Right hindlimb (tissue), 1 donor: ENCODE results near the gene RTL10.

Experiments used
- DNase-seq: peaks from one replicate; pipeline ENCODE4 v3.0.0-alpha.2; 2018

The RTL10 gene

DNA sequence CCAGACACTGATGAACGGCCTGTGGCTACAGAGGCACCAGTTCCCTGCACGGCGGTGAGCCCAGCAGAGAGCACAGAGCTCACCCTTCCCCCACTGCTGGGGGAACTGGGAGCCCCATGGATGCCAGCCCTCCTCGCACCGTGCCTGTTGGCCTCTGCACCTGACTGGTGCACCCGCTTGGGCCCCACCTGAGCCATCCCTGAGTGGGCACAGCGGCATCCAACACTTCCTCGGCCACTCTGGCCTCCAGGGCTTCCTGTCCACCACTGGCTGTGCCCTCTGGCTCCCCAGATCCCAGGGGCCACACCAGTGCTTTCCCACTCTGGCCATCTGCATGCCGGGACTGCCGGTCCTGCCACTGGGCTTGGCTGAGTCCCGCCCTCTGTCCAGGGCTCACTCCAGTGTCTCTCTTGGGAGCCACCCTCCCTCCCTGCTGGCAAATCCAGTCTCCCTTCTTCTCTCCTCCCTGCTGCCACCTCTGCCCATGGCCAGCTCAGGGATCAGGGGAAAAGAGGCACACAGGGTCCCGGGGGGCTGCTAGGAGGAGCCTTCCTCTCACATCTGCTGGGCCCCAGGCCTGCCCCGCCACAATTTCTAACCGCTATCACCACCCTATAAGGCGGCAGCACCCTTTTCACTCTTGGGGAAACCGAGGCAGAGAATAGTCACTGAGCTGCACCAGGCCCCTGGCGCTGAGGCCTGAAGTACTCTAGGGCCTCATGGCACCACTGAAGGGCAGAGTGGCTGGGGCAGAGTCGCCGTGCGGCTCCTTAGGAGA is 33.0 kb downstream of the RTL10 start:
- DNase-seq: peak; percentile 12

GRCh38 chr22:19820880-19821522 is 33.7 kb downstream of the RTL10 start:
- DNase-seq: no peak

GRCh38 chr22:19819911-19820879 is 34.5 kb downstream of the RTL10 start:
- DNase-seq: no peak

DNA sequence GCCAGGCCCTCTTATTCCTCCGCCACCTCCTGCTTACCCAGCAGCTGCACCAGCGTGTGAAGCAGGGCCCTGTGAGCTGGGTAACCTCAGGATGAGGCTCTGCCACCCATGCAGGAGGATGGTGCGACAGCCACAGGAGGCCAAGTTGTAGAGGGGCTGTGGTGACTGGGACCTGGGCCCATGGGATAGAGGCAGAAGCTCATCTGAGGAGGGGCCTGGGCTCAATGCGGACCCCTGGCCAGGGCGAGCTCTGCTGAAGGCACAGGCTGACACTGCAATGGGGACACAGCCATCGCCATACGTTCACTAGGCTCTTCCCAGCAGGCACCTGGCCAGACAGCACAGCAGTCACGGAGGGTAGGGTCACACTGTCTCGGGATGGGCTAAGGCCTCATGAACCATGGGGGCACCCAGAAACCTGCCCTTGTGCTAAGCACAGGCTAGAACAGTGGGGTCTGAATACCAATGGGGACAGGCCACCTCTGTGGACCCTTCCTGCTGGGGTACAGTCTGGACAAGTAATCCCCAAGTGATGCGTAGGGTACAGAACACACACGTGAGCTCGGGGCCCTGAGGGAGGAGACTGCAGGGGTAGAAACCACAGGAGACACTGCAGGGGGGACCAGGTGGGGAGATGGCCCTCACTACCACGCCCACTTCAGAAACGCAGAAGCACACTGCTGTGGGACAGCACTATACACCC is 35.3 kb downstream of the RTL10 start:
- DNase-seq: no peak

GRCh38 chr22:19818324-19819207 is 36.1 kb downstream of the RTL10 start:
- DNase-seq: no peak

- no peak for DNase-seq
Measured at GRCh38 chr22:19816372-19817119, 38.1 kb downstream of the RTL10 start.

DNA sequence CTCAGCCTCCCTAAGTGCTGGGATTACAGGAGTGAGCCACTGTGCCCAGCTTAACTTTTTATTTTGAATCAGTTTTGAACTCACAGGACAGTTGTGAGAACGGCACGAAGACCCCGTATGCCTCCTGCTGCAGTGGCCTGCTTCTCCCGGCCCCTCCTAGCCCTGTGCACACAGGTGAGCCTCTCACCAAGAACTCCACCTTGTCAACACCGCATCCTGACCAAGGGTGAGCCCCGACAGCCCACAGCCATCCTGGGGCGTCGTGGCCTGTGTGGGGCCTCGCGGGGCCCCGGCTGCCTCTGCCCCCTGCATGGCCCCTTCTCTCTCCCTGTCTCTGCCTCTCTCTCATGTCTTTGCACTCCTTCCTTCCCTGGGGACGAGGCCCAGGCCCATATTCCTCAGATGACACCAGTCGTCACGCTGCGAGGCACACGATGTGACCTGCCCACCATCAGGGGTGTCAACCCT is 38.8 kb downstream of the RTL10 start:
- no peak for DNase-seq

GRCh38 chr22:19815093-19815822 is 39.4 kb downstream of the RTL10 start:
- no peak for DNase-seq

DNA sequence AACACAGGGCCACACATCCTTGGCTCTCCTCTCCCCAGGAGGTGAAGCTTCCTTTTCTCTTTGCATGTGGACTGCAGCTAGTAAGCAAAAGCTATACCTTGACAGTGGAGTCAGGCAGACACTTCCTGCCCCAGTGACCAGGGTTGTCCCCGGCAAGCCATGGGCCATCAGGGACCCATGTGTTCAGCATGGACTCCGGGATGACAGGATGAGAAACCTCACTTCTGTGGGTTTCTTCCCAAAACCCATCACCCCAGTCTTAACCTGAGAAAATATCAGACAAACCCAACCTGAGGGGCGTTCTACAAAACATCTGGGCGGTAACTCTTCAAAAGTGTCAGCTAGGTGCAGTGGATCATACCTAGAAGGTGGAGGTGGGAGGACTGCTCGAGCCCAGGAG is 40.2 kb downstream of the RTL10 start:
- no peak for DNase-seq

DNA sequence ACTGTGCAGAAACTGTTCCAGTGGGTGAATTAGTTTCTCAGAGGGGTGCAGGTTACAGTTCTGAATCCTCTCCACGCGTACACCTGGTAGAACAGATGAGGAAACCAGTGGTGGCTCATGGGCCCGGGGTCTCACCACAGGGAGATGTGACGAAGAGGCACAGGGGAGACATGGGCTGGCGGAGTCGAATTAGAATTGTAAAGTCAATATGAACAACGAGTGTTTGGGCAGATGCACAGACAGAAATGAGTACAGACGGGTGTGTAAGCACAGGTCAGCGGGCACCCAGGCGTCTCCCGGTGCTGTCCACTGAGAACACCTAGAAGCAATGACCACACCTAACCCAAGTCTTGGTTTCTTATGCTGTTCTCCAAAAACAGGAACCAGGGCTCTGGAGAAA is 41.8 kb downstream of the RTL10 start:
- DNase-seq: no peak

DNA sequence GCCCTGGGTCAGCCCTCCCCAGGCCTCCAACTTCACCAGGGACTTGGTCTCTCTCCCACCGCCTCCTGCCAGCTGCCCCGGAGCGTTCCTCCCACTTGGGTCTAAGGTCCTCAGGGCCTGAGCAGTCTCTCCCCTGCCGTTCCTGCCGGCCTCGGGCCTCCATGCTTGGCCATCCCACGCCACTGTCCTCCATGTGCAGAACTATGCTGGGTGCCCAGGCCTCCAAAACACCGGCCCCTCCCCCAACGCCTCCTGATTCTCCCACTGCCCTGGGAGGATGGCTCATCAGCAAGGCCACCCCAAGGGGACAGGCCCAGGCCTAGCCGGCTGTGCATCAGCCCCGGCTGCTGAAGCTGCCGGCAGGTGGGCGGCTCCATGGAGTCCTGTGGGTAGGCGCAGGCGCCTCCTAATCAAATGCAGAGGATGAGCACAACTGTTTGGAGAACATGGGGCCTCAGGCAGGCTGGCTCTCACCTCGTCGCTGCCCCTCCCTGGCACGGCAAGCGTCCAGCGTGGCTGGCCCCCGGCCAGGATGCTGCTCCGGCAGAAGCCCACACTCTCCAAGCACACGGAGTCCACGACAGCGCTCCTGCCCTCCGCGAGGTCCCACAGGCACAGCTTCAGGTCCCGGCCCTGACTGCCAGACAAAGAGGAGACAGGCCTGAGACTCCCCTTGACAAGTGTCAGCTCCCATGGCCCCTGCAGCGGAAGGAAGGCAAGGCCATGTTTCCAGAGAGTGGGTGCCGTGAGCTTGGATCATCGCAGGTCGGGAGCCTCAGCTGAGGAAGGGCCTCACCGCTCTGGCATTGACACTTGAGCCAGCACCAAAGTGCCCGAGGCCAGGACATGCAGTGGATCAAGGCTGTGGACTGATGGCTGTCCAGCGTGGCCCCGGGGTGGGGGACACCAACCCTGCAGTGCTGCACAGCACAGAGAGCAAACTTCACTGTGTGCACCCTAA is 42.6 kb downstream of the RTL10 start:
- DNase-seq: no peak

- DNase-seq: no peak
Measured at GRCh38 chr22:19811211-19811621, 43.5 kb downstream of the RTL10 start.

DNA sequence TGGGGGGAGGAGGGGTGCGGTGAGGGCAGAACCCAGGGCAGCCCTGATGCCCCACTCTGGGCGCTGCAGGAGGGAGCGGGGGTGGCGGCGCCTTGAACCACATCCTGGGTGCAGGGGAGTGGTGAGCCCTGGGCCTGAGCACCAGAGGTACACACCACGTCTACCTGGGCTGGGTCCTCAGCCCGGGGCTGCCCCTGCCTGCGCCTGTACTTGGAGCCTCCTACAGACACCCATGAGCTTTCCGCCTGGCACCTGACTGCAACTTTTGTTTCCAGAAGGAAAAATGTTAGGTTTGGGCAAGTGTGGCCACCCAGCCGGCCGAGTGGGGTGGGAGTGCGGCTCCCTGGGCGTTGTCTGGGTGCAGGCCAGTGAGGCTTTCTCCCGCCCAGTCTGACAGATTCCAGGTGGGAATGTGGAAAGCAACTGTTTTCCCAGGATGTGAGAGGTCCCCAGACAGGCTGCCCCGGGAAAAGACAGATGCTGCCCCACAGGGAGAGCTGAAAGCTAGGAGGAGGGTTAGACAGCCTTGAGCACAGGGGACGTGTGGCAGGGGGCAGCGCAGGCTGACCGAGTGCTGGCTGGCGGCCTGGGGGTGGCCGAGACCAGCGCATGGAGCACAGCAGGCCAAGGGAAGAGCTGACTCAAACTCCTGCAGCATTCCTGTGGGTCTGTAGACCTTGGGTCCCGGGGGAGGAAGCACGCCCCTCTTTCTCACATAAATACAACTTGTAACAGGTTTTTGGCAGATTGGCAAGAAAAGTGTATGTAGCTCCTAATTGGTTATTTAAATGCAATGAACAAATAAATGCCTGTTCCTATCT is 44.1 kb downstream of the RTL10 start:
- DNase-seq: no peak

DNA sequence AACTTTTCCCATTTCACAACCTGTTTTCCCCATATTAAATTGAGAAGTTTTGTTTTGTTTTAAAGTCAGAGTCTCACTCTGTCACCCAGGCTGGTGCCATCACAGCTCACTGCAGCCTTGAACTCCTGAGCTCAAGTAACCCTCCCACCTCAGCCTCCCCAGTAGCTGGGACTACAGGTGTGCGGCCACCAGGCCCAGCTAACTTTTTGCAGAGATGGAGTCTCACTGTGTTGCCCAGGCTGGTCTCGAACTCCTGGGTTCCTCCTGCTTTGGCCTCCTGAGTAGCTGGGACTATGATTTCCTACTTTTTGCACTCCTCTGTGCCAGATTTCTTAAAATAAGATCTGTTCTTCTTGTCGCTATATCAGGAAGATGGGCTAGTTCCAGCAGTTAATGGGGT is 44.9 kb downstream of the RTL10 start:
- DNase-seq: no peak

DNA sequence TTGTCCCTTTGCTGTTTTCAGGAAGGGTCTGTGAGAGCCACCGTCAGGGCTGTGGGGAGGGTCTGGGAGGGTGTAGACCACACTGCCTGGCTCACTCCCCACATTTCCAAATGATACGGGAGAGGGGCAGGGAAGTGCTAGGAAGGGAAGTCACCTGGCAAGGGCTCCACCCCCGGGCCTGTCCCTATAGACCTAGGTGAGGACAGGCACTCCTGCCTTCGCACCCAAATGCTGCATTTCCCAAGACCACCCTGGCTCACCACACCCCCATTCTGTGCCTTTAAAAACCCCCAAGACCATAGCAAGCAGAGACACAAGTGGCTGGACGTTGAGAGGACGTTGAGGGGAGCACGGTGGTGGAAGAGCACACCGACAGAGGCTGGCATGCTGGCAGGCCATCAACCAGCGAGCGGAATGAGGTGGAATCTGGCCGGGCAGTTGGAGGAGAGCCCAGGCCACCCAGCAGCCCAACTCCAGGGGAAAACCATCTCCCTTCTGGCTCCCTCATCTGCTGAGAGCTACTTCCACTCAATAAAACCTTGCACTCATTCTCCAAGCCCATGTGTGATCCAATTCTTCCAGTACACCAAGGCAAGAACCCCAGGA is 45.7 kb downstream of the RTL10 start:
- no peak for DNase-seq

DNA sequence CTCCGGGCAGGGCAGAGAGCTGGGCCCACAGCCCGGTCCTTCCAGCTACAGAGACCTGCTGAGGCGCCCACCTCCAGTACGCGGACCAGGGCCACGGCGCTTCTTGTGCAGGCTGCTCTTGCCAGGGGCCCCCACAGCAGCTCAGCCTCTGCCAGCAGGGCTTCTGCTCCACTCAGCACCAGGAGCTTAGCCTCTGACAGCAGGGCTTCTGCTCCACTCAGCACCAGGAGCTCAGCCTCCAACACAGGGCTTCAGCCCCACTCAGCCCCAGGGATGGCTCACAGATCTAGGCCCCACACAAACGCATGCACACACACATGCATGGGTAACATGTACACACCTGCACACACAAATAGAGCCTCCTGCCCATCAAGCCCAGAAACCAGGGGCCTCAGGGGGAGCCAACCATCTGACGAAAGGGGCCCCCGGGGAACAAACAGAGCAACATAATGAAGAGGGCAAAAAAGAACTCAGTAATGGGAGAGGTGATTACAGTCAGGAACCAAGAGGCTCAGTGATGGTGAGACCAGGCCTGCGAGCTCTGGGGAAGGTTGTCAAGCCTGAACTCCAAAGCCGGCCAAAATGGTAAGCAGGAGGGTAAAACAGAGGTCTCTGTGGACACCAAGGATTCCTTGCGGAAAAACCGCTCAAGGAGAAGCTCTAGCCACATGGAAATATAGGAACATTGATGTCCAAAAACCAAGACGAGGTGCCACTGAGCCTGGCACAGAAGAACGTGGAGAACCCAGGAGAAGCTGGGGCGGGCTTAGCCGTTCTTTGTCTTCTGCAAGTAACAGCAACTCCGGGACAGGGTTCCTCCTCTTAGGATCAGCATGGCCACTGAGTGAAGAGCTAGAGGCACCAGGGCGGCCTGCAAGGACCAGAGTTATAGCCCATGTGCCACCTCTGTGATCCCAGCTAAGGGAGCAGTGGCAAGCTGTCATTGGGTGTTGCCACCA is 46.5 kb downstream of the RTL10 start:
- peak; percentile 17 for DNase-seq
